D721Med (cell line): ENCODE data around the gene ETV3L.

Experiments
- DNase-seq: peaks from one replicate; pipeline ENCODE4 v3.0.0; 2011; ENCODE audit warnings: low spot score; ENCODE audit not compliant: insufficient read length
- FAIRE-seq: peaks from 2 replicates; lab custom pipeline; 2011; peaks lifted over from hg19 to GRCh38; lab: Jason Lieb, UNC
- TF ChIP-seq, protein P1 (sequence below): IDR thresholded peaks from 2 replicates; pipeline ENCODE4 v1.5.1; 2012; ENCODE audit warnings: mild to moderate bottlenecking, control low read depth; ENCODE audit not compliant: insufficient read depth; ENCODE audit errors: missing control alignments

ETV3L gene

GRCh38 chr1:157116737-157117103 is 17.1 kb upstream of the ETV3L start:
- TF ChIP-seq, protein P1, sequence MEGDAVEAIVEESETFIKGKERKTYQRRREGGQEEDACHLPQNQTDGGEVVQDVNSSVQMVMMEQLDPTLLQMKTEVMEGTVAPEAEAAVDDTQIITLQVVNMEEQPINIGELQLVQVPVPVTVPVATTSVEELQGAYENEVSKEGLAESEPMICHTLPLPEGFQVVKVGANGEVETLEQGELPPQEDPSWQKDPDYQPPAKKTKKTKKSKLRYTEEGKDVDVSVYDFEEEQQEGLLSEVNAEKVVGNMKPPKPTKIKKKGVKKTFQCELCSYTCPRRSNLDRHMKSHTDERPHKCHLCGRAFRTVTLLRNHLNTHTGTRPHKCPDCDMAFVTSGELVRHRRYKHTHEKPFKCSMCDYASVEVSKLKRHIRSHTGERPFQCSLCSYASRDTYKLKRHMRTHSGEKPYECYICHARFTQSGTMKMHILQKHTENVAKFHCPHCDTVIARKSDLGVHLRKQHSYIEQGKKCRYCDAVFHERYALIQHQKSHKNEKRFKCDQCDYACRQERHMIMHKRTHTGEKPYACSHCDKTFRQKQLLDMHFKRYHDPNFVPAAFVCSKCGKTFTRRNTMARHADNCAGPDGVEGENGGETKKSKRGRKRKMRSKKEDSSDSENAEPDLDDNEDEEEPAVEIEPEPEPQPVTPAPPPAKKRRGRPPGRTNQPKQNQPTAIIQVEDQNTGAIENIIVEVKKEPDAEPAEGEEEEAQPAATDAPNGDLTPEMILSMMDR: no peak
- DNase-seq: peak; percentile 6
- FAIRE-seq: no peak

DNA sequence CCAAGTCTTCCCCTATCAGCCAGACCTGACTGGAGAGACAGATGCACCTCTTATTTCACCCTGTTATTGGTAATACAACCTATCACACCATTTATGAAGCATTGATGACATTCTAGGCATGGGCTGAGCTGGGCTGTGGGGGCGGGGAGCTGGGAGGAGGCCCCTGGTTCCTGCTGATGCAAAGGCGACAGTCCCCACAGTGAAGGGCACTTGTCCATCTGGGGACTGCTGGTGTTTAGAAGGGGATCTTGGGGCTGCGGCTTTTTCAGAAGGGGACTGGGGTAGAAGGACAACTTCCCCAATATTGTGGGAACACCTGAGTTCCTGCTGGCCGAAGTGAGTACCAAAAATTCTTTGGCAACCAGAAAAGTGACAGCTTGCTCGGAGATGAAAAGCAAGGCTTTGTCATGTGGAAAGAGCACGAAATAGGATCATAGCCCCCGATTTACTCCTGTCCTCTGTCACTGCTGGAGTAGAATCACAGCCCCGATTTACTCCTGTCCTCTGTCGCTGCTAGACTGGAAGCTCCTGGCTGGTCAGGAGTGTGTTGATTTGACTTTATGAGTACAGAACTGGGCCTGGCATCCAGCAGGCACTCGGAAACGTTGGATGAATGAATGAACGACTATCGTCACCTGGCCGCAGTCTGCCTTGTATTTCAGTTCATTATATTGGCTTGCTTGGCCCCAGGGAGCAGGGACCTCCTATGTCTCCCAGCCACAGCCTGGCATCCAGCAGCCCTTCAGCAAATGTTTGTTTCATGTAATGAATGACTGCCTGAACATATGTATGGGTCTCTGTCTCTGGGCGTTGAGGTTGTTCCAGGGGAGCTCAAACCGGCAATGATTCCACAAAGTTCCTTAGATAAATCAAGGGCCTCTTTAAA is 16.5 kb upstream of the ETV3L start:
- TF ChIP-seq, protein P1: no peak
- FAIRE-seq (no peak), DNase-seq (peak; percentile 13)

DNA sequence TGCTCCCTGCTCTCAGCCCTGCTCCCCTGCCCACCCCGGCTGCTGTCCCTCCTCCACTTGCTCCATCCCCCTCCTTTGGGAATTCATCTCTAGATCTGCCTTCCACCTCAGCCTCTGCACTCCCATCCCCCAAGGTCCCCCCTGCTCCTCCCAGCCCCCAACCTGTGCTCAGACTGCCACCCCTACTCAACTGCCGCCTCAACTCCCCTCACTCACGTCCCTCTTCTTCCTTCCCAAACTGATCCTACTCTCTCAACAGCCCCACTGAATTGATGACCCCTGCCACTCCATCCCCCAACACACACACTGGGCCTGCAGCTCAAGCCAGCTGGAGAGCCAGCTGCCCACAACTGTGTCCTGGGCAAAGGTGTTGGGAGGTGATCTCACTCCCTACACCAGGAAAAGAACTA is 15.8 kb upstream of the ETV3L start:
- DNase-seq: peak; percentile 18
- TF ChIP-seq, protein P1: no peak
- no peak for FAIRE-seq

- TF ChIP-seq, protein P1: no peak
- DNase-seq: peak; percentile 16
- no peak for FAIRE-seq
These were observed 14.8 kb upstream of the ETV3L start for GRCh38 chr1:157114183-157115121.

DNA sequence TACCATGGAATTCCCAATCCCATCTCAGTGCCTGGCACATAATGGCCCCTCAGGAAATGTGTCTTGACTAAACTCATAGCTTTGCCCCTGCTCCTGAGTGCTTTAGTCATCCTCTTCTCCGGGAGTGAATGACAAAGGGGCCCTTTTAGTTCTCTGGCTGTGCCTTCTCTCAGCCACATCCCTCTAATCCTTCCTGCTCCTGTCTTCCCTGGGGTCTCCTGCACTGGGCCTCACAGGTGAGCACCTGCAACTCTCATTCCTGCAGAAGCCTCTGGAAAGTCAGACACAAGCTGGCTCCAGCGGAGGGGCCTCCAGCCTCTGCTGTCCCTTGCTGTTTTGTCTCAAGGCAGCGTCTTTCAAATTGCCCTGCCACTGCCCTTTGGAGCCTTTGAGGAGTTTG is 14.0 kb upstream of the ETV3L start:
- FAIRE-seq (no peak), DNase-seq (peak; percentile 23)

DNA sequence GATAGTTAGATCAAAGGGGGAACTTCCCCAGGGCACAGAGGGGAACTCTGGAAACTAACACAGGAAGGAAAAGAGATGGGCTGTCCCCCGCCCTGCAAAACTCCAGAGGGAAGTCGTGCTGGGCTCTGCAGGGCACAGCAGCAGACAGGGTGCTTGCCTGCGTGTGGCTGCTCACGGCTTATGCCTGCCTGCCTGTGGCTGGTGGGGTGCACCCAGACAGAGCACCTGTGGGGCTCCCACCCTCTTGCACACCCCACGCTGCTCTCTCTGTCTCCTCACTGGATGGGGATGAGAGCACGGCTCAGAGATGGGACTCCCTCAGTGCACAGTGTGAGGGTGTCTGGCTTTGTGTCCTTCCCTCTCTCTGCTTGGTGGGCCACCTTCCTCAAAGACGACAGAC is 13.5 kb upstream of the ETV3L start:
- DNase-seq: peak; percentile 13
- TF ChIP-seq, protein P1: no peak
- no peak for FAIRE-seq

More for the DNA sequence above, 14.0 kb upstream of the ETV3L start:
- TF ChIP-seq, protein P1: no peak
